ENCODE results near the gene OSBPL2.

OSBPL2 gene

GRCh38 chr20:62311832-62312661 lies 73.7 kb downstream of the OSBPL2 start:
- DNase-seq (ENCODE audit: low read depth in 2 of 2) = no peak

GRCh38 chr20:62312662-62312977 lies 74.3 kb downstream of the OSBPL2 start:
- no peak for DNase-seq (ENCODE audit: low read depth in 2 of 2)

- no peak for DNase-seq (ENCODE audit: low read depth in 2 of 2)
These were observed 74.7 kb downstream of the OSBPL2 start for GRCh38 chr20:62313021-62313420.

DNA sequence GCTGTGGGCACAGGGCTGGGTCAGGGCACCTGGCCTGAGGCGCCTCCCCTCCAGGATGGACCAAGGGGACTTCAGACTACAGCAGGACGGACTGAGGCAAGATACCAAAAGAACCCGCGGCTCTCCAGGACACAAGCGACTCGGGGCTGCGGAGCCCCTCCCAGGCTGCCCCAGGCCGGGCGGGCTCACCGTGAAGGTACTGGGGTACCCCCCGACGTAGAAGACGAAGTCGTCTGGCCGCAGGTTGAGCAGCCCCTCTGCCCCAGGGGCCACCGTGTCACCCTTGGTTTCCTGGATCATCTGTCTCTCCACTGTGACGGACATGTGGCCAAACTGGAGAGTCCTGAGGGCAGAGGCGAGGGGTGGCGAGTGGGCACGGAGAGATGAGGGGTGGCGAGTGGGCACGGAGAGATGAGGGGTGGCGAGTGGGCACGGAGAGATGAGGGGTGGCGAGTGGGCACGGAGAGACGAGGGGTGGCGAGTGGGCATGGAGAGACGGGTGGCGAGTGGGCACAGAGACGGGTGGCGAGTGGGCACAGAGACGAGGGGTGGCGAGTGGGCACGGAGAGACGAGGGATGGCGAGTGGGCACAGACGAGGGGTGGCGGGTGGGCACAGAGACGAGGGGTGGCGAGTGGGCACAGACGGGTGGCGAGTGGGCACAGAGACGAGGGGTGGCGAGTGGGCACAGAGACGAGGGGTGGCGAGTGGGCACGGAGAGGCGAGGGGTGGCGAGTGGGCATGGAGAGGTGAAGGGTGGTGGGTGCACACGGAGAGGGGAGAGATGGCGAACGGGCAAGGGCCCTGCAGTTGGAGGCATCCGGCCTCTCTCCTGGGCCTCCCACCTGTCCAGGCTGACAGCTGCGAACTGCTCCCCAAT lies 75.4 kb downstream of the OSBPL2 start:
- DNase-seq (ENCODE audit: low read depth in 2 of 2) = no peak

DNA sequence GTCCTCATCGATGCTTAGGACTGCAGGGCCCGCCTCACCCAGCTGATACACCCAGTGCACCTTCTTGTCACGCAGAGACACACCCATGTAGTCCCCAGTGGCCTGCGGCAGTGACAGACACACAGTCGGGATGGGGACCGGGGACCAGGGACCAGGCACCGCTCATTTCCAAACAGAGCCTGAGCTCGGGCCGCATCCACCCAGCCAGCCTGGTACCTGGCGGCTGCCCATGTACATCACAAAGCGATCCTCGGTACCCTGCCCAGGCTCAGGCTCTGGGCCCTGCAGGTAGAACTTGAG lies 76.0 kb downstream of the OSBPL2 start:
- no peak for DNase-seq (ENCODE audit: low read depth in 2 of 2)

- DNase-seq (ENCODE audit: low read depth in 2 of 2) = no peak
These were observed 76.5 kb downstream of the OSBPL2 start for GRCh38 chr20:62314711-62315302.

DNA sequence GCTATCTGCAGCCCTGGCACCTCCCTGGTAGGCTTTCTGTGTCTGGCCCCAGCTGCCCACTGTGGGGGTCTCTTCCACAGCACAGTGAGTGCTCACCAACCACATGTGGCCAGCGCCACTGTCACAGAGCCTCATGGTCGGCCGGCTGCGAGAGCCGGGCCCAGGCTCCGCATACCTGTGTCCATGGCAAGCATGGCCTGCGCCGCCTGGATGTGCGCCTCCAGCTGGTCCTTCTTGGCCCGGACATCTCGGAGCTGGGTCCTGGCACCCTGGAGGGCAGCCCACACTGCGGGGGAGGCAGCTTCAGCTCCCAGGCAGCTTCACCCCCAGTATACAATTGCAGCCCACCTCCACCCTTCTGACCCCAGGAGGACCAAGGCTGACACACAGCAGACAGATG lies 77.5 kb downstream of the OSBPL2 start:
- DNase-seq (ENCODE audit: low read depth in 2 of 2) = no peak

DNA sequence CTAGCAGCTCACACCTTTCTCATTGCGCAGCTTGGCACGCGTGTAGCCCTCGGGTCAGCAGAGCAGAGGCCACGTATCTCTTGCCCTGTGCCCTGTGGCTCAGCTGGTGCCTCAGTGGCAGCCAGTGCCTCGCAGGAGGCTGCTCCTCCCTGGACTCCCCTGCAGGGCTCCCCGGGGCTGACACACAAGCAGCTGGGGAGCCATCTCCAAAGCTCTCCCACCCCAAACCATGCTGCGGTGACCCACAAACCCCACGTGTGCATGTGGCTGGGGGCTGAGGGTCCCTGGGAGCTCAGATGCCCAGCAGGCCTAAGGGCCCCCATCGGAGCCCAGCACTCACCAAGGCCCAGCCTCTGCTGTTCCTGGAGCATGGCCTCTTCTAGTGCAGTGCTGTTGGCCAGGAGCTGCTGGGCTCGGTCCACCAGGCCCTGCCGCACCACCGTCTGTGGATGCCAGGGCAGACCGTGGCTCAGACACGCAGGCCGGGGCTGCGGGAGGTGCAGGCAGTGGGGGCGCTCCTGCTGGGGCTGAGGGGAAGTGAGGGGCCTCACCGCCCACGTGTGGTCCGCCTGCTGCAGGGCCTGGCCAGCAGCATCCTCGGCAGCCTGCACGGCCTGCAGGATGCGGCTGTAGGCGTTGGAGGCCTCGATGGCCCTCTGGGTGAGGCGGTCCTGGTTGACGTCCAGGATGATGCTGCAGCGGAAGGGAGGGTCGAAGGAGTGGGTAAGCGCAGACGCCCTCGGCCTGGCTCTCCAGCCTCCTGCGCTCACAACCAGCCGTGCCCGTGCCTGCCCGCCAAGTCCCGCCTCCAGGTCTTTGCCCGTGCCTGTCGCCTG lies 78.2 kb downstream of the OSBPL2 start:
- DNase-seq (ENCODE audit: low read depth in 2 of 2) = no peak

DNA sequence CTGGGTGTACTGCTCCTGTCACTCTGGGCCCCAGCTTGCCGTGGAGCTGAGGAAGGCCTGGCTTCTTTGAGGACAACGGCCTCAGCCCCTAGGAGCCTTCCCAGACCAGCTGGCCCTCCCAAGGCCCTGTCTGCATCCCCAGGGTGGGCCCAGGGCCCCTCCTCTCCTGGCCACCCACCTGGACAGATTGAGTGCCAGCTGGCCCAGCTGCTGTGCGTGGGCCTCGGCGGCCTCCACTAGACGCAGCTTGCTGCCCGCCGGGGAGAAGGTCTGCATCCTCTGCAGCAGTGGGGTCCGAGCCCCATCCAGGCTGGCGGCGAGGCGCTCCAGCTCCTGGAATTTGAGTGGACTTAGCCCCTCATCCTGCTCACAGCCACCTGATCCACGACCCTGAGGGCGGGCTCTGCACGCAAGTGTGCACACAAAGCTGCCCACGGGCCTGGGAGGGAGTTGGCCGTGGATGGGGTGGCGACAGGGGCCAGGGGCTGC lies 78.9 kb downstream of the OSBPL2 start:
- DNase-seq (ENCODE audit: low read depth in 2 of 2) = no peak

DNA sequence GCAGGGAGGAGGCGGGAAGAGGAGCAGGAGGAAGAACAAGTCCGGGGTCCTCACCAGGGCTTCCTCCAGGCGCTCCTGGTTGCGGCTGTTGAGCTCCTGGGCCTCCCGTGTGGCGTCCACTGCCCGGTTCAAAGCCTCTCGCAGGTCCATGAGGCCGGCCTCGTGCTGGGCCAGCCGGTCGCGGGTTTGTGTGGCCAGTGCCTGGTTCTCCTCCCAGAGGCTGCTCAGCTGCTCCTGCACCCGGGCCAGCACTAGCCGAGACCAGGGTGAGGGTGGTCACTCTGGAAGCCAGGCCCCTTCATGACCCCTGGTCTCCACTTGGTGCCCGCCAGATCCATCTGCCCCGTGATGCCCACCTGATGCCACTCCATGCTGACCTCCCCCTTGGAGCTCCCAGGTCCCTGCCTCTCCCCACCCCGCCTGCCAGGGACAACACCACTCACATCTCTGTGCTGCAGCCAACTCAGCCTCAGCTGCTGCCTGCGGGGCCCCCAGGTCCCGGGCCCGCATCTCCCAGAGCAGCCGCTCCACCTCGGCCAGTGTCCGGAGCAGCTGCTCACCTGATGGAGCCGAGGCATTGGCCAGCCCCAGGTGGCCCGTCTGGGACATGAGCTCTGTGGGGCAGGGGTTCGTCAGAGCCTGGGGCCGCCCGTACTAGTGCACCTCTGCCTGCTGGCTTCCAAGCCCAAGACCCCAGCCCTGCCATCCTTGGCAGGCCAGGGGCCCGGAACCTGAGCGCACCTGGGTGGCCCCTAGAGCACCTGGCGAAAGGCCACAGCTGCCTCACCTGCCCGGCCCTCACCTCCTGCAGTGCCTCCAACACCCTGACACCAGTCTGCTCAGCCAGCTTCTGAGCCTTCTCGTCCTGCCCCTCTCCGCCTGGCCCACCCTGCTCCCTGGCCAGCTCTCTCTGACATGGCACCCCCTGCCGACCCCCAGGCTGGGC lies 80.4 kb downstream of the OSBPL2 start:
- no peak for DNase-seq (ENCODE audit: low read depth in 2 of 2)

GRCh38 chr20:62319346-62319909 lies 81.1 kb downstream of the OSBPL2 start:
- DNase-seq (ENCODE audit: low read depth in 2 of 2) = no peak

DNA sequence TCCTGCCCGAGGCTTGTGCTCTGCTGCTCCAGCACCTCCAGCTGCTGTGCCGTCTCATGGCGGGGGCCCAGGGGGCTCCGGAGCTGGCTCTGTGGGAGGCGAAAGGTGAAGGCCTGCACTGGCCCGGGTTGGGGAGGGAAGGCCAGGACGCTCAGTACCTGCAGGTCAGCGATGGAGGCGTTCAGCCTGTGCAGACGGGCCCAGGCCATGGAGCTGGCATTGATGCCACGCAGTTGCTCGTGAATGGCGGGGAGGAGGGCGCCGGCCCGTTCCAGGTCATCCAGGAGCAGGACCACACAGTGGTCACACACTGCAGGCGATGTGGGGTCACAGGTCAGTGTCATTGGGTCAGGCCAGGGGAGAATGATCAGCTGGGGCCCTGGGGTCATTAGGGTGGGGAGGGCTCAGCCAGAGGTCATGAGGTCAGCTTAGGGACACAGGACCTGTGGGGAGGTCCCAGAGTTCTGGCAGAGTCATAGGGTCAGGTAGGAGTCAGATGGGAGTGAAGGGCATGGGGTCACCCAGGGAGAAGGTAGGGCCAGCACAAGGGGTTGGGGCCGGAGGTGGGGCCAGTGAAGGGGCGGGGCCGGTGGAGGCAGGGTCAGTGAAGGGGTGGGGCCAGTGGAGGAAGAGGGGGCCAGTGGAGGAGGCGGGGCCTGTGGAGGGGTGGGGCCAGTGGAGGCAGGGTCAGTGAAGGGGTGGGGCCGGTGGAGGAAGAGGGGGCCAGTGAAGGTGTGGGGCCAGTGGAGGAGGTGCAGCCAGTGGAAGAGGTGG lies 82.4 kb downstream of the OSBPL2 start:
- no peak for DNase-seq (ENCODE audit: low read depth in 2 of 2)

DNA sequence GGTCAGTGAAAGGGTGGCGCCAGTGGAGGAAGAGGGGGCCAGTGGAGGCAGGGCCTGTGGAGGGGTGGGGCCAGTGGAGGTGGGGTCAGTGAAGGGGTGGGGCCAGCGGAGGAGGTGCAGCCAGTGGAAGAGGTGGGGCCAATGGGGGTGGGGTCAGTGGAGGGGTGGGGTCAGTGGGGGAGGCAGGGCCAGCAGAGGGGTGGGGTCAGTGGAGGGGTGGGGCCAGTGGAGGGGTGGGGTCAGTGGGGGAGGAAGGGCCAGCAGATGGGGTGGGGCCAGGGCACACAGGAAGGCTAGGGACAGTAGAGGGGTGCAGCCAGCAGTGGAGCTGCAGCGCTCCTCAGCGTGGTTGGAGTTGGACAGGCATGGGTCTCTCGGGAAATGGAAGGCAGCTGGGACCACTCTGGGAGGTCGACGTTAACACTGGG lies 83.2 kb downstream of the OSBPL2 start:
- no peak for DNase-seq (ENCODE audit: low read depth in 2 of 2)

DNA sequence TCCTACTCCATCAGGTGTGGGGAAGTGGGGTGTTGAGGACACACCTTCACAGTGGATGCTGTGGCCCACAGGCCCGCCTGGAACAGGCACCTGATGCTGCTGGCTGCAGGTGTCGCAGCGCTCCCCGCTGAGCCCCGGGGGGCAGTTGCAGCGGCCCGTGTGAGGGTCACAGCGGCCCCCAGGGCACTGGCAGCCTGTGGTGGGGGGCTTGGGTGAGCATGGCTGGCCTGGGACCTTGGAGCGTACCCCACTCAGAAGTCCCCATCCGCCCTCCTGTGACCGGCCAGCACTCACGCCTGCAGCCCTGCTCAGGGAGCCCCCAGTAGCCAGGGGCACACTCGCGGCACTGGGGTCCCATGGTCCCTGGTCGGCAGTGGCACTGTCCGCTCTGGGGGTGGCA lies 83.7 kb downstream of the OSBPL2 start:
- DNase-seq (ENCODE audit: low read depth in 2 of 2) = no peak

GRCh38 chr20:62322492-62323041 lies 84.2 kb downstream of the OSBPL2 start:
- DNase-seq (ENCODE audit: low read depth in 2 of 2) = no peak

DNA sequence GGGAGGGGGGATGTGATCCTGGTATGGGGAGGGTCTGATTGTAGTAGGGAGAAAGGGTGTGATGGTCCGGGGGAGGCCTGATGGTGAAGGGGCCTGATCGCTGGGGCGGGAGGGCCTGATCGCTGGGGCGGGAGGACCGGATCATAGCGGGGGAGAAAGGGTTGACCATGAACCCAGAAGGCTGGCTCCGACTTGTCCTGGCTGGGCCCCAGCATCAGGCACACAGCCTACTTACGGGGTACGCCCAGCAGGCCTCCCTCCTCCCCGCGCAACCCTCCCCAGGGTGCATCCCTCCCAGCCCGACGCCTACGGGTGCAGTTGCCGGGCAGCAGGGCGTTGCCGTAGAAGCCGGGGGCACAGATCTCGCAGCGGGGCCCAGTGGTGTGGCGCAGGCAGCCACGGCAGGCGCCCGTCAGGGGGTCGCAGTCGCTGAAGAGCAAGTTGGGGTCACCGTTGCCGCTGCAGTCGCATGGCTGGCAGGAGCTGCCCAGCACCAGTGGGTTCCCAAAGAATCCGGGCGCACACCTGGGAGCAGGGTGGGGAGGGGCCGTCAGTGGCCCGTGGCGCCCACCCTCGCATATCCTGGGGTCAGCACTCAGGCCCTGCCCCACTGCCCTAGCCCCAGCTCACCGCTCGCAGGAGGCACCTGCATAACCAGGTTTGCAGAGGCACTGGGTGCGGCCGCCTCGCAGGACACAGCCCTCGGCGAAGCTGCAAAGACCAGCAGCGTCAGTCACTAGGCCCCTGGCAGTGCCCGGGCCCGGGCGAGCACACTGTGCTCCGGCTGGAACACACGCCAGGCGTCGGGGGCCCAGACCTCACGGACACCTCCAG lies 85.0 kb downstream of the OSBPL2 start:
- DNase-seq (ENCODE audit: low read depth in 2 of 2) = no peak

DNA sequence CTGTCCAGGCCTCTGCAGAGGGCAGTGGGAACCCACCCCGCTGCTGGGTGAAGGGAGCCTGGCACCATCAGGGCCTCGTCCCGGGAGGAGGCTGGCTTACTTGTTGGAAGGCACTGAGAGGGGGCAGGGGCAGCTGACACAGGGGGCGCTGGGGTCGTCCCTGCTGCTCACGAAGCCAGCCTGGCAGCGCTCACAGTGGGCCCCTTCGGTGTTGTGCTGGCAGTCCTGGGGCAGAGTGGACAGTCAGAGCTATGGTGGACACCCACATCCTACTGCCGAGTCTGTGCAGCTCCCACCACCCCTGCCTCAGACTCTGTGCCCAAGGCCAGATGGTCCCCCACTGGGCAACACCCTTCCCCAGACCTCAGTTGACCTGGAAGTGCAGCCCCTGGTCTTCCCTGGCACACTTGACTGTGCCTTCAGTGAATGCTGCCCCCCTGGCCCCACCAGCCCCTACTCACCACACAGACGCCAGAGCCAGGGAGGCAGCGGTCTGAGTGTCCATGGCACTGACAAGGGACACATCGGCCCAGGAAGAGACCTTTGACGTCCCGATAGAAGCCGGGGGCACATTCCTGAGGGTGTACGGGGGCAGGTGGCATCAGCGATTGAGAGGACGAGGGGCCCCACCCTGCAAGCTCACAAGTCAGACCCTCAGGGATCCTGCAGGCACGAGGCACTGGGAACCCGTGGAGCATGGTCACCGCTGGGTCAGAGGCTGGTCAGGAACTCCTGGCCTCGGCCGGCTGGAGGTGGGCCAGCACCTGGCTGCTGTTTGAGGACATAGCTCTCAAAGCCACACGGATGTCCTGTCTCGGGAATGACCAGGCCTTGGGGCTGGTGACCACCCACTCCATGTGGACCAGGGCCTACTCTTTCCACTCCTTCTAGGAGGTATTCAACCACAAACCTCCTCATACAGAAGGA lies 85.9 kb downstream of the OSBPL2 start:
- DNase-seq (ENCODE audit: low read depth in 2 of 2) = no peak

Measured in stimulated activated CD8-positive, alpha-beta memory T cell treated with anti-CD3 and anti-CD28 coated beads, Interleukin-15, amount 100 ng/mL, for 48 hours (primary cell).